ENCODE data around the gene PIEZO2.

Gene PIEZO2

GRCh38 chr18:11064727-11065460, 84.5 kb downstream of the PIEZO2 start:
- DNase-seq (ENCODE audit: low read depth in 1 of 2, low spot score in 1 of 2), result no peak
- in situ Hi-C loops (cut with HindIII; ENCODE audit: low pct_unique_long_range_greater_than_20kb, low sequenced_read_pairs), result no loop called here
- no peak for TF ChIP-seq JUND (IDR thresholded peaks at IDR 0.05; ENCODE audit: low read depth)

- no peak for TF ChIP-seq JUND (IDR thresholded peaks at IDR 0.05; ENCODE audit: low read depth)
- DNase-seq (ENCODE audit: low read depth in 1 of 2, low spot score in 1 of 2), result no peak
- in situ Hi-C loops (cut with HindIII; ENCODE audit: low pct_unique_long_range_greater_than_20kb, low sequenced_read_pairs), result no loop called here
These were observed 85.3 kb downstream of the PIEZO2 start for GRCh38 chr18:11064106-11064505.

GRCh38 chr18:11055721-11056120, 93.6 kb downstream of the PIEZO2 start:
- no peak for TF ChIP-seq JUND (IDR thresholded peaks at IDR 0.05; ENCODE audit: low read depth)
- DNase-seq (ENCODE audit: low read depth in 1 of 2, low spot score in 1 of 2), result no peak
- in situ Hi-C loops (cut with HindIII; ENCODE audit: low pct_unique_long_range_greater_than_20kb, low sequenced_read_pairs), result no loop called here

- in situ Hi-C loops (cut with HindIII; ENCODE audit: low pct_unique_long_range_greater_than_20kb, low sequenced_read_pairs), result no loop called here
- no peak for TF ChIP-seq JUND (IDR thresholded peaks at IDR 0.05; ENCODE audit: low read depth)
- no peak for DNase-seq (ENCODE audit: low read depth in 1 of 2, low spot score in 1 of 2)
These were observed 94.9 kb downstream of the PIEZO2 start for GRCh38 chr18:11054497-11054896.

- no peak for DNase-seq (ENCODE audit: low read depth in 1 of 2, low spot score in 1 of 2)
- in situ Hi-C loops (cut with HindIII; ENCODE audit: low pct_unique_long_range_greater_than_20kb, low sequenced_read_pairs), result no loop called here
- no peak for TF ChIP-seq JUND (IDR thresholded peaks at IDR 0.05; ENCODE audit: low read depth)
These were observed 96.1 kb downstream of the PIEZO2 start for GRCh38 chr18:11053293-11053692.

- DNase-seq (ENCODE audit: low read depth in 1 of 2, low spot score in 1 of 2), result no peak
- no peak for TF ChIP-seq JUND (IDR thresholded peaks at IDR 0.05; ENCODE audit: low read depth)
- in situ Hi-C loops (cut with HindIII; ENCODE audit: low pct_unique_long_range_greater_than_20kb, low sequenced_read_pairs), result no loop called here
These were observed 96.6 kb downstream of the PIEZO2 start for GRCh38 chr18:11052800-11053199.

GRCh38 chr18:11051462-11051861, 97.9 kb downstream of the PIEZO2 start:
- no peak for TF ChIP-seq JUND (IDR thresholded peaks at IDR 0.05; ENCODE audit: low read depth)
- in situ Hi-C loops (cut with HindIII; ENCODE audit: low pct_unique_long_range_greater_than_20kb, low sequenced_read_pairs), result no loop called here

GRCh38 chr18:11050966-11051365, 98.4 kb downstream of the PIEZO2 start:
- no peak for DNase-seq (ENCODE audit: low read depth in 1 of 2, low spot score in 1 of 2)
- in situ Hi-C loops (cut with HindIII; ENCODE audit: low pct_unique_long_range_greater_than_20kb, low sequenced_read_pairs), result no loop called here
- no peak for TF ChIP-seq JUND (IDR thresholded peaks at IDR 0.05; ENCODE audit: low read depth)

More at GRCh38 chr18:11051462-11051861, 97.9 kb downstream of the PIEZO2 start:
- DNase-seq (ENCODE audit: low read depth in 1 of 2, low spot score in 1 of 2), result no peak

GRCh38 chr18:11047817-11048216, 101.6 kb downstream of the PIEZO2 start:
- TF ChIP-seq JUND (IDR thresholded peaks at IDR 0.05; ENCODE audit: low read depth), result no peak
- no peak for DNase-seq (ENCODE audit: low read depth in 1 of 2, low spot score in 1 of 2)
- in situ Hi-C loops (cut with HindIII; ENCODE audit: low pct_unique_long_range_greater_than_20kb, low sequenced_read_pairs), result no loop called here

GRCh38 chr18:11047156-11047555, 102.2 kb downstream of the PIEZO2 start:
- DNase-seq (ENCODE audit: low read depth in 1 of 2, low spot score in 1 of 2), result no peak
- TF ChIP-seq JUND (IDR thresholded peaks at IDR 0.05; ENCODE audit: low read depth), result no peak
- in situ Hi-C loops (cut with HindIII; ENCODE audit: low pct_unique_long_range_greater_than_20kb, low sequenced_read_pairs), result no loop called here

GRCh38 chr18:11046140-11046539, 103.2 kb downstream of the PIEZO2 start:
- TF ChIP-seq JUND (IDR thresholded peaks at IDR 0.05; ENCODE audit: low read depth), result no peak
- DNase-seq (ENCODE audit: low read depth in 1 of 2, low spot score in 1 of 2), result no peak
- in situ Hi-C loops (cut with HindIII; ENCODE audit: low pct_unique_long_range_greater_than_20kb, low sequenced_read_pairs), result no loop called here

- TF ChIP-seq JUND (IDR thresholded peaks at IDR 0.05; ENCODE audit: low read depth), result no peak
- DNase-seq (ENCODE audit: low read depth in 1 of 2, low spot score in 1 of 2), result no peak
- in situ Hi-C loops (cut with HindIII; ENCODE audit: low pct_unique_long_range_greater_than_20kb, low sequenced_read_pairs), result no loop called here
These were observed 105.7 kb downstream of the PIEZO2 start for GRCh38 chr18:11043694-11044093.

GRCh38 chr18:11042247-11042646, 107.1 kb downstream of the PIEZO2 start:
- no peak for DNase-seq (ENCODE audit: low read depth in 1 of 2, low spot score in 1 of 2)
- no peak for TF ChIP-seq JUND (IDR thresholded peaks at IDR 0.05; ENCODE audit: low read depth)
- in situ Hi-C loops (cut with HindIII; ENCODE audit: low pct_unique_long_range_greater_than_20kb, low sequenced_read_pairs), result no loop called here
